ENCODE results near the gene GOLGA6A. TPM values are rescaled to one million over a fixed set of nuclear protein-coding genes. Genes with fewer than 3 reads are reported as not detected.

GOLGA6A gene
- total and polyA plus RNA-seq, 2 of the 8 experiments (the other 6 are each of a cell fraction or from before 2014, with no cell fraction given), result 0.80 to 1.0 TPM

DNA sequence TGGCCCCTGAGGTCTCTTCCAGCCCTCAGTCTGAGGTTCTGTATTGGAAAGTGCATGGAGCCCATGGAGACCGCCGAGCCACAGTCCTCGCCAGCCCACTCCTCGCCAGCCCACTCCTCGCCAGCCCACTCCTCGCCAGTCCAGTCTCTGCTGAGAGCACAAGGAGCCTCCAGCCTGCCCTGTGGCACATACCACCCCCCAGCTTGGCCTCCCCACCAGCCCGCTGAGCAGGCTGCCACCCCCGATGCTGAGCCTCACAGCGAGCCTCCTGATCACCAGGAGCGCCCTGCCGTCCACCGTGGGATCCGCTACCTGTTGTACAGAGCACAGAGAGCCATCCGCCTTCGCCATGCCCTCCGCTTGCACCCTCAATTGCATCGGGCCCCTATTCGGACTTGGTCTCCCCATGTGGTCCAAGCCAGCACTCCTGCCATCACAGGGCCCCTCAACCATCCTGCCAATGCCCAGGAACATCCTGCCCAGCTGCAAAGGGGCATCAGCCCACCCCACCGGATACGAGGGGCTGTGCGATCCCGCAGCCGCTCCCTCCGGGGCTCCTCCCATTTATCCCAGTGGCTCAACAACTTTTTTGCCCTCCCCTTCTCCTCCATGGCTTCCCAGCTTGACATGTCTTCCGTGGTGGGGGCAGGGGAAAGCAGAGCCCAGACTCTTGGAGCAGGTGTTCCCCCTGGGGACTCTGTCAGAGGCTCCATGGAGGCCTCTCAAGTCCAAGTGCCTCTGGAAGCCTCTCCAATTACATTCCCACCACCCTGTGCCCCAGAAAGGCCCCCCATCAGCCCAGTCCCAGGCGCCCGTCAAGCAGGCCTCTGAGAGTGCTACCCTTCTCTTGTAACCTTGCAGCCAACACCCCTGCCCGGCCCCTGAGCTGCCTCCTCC is 47.0 kb downstream of the GOLGA6A start:
- no peak overlapping the region for H3K4me2 ChIP-seq (ENCODE audit: insufficient read depth in 1 of 2, low read depth in 2 of 2, low read length in 2 of 2)
- H3K79me2 ChIP-seq (ENCODE audit: control insufficient read depth in 1 of 2, insufficient read depth in 2 of 2, low read length in 2 of 2), result no peaks in the 10 kb centered on the region
- no peak for TF ChIP-seq SIN3A (conservative IDR thresholded peaks at IDR 0.05 in 1 of 2, IDR thresholded peaks at IDR 0.05 in 1 of 2; ENCODE audit: low read depth in 1 of 2, low read length in 2 of 2)
- no peak overlapping the region for H2AFZ ChIP-seq (ENCODE audit: low read length)
- H3K36me3 ChIP-seq (ENCODE audit: control insufficient read depth in 2 of 4, insufficient read depth in 4 of 4, low read length in 3 of 4), result peaks cover 0 to 4% (median 0%) of the 10 kb centered on the region in 4 experiments; a peak in 3 of 8 replicates
- H4K5ac ChIP-seq (ENCODE audit: insufficient read length, low read depth, low read length), result no peak overlapping the region
- no peak overlapping the region for H2AK5ac ChIP-seq (ENCODE audit: low read depth, low read length)
- no peak overlapping the region for H2BK15ac ChIP-seq (ENCODE audit: low read length)
- DNase-seq (ENCODE audit: low read depth in 1 of 2, low spot score in 2 of 2) (no peak), FAIRE-seq (no peak)
- no peak overlapping the region for H3K14ac ChIP-seq (ENCODE audit: insufficient read length)
- H4K91ac ChIP-seq (replicated peaks; ENCODE audit: insufficient read length, low read length), result no peak overlapping the region
- 92% methylated on average over 23 of the region's 28 CpGs; no CpG with 5 or more reads in 1 of the 2 experiments for WGBS, 2 experiments (ENCODE audit: extremely low coverage in 1 of 2, insufficient coverage in 1 of 2, insufficient read length in 1 of 2, insufficient replicate concordance in 2 of 2, low coverage in 1 of 2, low lambda C conversion rate in 2 of 2, missing lambda C conversion rate in 1 of 2)
- POLR2A ChIA-PET (ENCODE audit: partially characterized antibody), result interaction anchor here (2.3 to 2.7 kb wide), 2 partner anchors 8 to 14 kb away, joined by 6 to 9 read pairs; no protein-coding TSS in a partner anchor
- H3K4me3 ChIP-seq (ENCODE audit: extremely low read depth in 1 of 4, insufficient read depth in 2 of 4, low read depth in 3 of 4, low read length in 4 of 4), result no peak overlapping the region
- H2BK20ac ChIP-seq (ENCODE audit: low read length), result no peak overlapping the region
- CTCF ChIA-PET (ENCODE audit: partially characterized antibody), result interaction anchor here (0.6 to 13.0 kb wide), 25 partner anchors 8 to 859 kb away, joined by 3 to 174 read pairs (median 5); partner anchors contain the start of genes PML and STOML1
- peaks cover 0 to 7% (median 6%) of the 10 kb centered on the region in 4 experiments; a peak in 4 of 7 replicates for H3K4me1 ChIP-seq (replicated peaks in 1 of 4; ENCODE audit: control insufficient read depth in 3 of 4, insufficient read depth in 4 of 4, low read length in 3 of 4)
- H2BK5ac ChIP-seq (ENCODE audit: low read depth, low read length), result no peak overlapping the region
- no peaks in the 10 kb centered on the region for H3K27me3 ChIP-seq (replicated peaks in 1 of 4; ENCODE audit: control insufficient read depth in 3 of 4, extremely low read depth in 1 of 4, insufficient read depth in 3 of 4, low read length in 3 of 4)
- no peak overlapping the region for H3K9ac ChIP-seq (replicated peaks in 1 of 4; ENCODE audit: extremely low read depth in 1 of 4, low read depth in 3 of 4, low read length in 3 of 4)
- H3K79me1 ChIP-seq (ENCODE audit: low read depth, low read length), result no peaks in the 10 kb centered on the region
- H4K20me1 ChIP-seq (replicated peaks in 1 of 2; ENCODE audit: control insufficient read depth in 1 of 2, insufficient read depth in 2 of 2, low read length in 2 of 2), result peaks cover 0 to 2% of the 10 kb centered on the region in 2 experiments
- H2BK12ac ChIP-seq (ENCODE audit: low read depth, low read length), result no peak overlapping the region
- H3K18ac ChIP-seq (ENCODE audit: extremely low read depth, low read length), result no peak overlapping the region
- no peak overlapping the region for H4K8ac ChIP-seq (ENCODE audit: extremely low read depth, insufficient read depth, low read length)
- H3K23me2 ChIP-seq (ENCODE audit: low read depth, low read length), result no peaks in the 10 kb centered on the region
- H3K56ac ChIP-seq (replicated peaks; ENCODE audit: insufficient read length, low read depth, low read length), result no peak overlapping the region
- no peak overlapping the region for H3K23ac ChIP-seq (ENCODE audit: insufficient read length)
- no peaks in the 10 kb centered on the region for H3K9me3 ChIP-seq (ENCODE audit: insufficient read depth in 2 of 2, low read depth in 1 of 2, low read length in 1 of 2)
- H3K27ac ChIP-seq (ENCODE audit: low read depth, low read length), result no peak overlapping the region
- no peak overlapping the region for H3K4ac ChIP-seq (replicated peaks; ENCODE audit: insufficient read length, low read depth, low read length)
- H2BK120ac ChIP-seq (replicated peaks; ENCODE audit: low read depth, low read length), result no peak overlapping the region

Data from H1 (cell line).